ENCODE measurements around the gene ZNF138. TPM values are rescaled to one million over a fixed set of nuclear protein-coding genes. Genes with fewer than 3 reads are reported as not detected.

Gene ZNF138
- total and polyA plus RNA-seq, 3 donors from 2014 or later = 3.9 to 19.1 (median 13.1) TPM

GRCh38 chr7:64879800-64880199 lies 85.6 kb downstream of the ZNF138 start:
- Histone ChIP-seq H3K4me1 (peaks cover 3% of the 10 kb centered on the region), H3K36me3 (ENCODE audit: low read depth, missing control alignments) (no peaks in the 10 kb centered on the region), H3K27ac (no peak overlapping the region), H3K9me3 (no peaks in the 10 kb centered on the region), H3K4me3 (no peak overlapping the region), H3K27me3 (no peaks in the 10 kb centered on the region)
- no peak for DNase-seq
- TF ChIP-seq POLR2A (IDR thresholded peaks at IDR 0.05) = no peak
- TF ChIP-seq, protein P1, sequence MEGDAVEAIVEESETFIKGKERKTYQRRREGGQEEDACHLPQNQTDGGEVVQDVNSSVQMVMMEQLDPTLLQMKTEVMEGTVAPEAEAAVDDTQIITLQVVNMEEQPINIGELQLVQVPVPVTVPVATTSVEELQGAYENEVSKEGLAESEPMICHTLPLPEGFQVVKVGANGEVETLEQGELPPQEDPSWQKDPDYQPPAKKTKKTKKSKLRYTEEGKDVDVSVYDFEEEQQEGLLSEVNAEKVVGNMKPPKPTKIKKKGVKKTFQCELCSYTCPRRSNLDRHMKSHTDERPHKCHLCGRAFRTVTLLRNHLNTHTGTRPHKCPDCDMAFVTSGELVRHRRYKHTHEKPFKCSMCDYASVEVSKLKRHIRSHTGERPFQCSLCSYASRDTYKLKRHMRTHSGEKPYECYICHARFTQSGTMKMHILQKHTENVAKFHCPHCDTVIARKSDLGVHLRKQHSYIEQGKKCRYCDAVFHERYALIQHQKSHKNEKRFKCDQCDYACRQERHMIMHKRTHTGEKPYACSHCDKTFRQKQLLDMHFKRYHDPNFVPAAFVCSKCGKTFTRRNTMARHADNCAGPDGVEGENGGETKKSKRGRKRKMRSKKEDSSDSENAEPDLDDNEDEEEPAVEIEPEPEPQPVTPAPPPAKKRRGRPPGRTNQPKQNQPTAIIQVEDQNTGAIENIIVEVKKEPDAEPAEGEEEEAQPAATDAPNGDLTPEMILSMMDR (IDR thresholded peaks at IDR 0.05) = no peak
- 61 to 82% methylated on average over 17 of the region's 17 CpGs for WGBS, 2 donors
- intact Hi-C loops (cut with DNase I; ENCODE audit: low total_unique reads) = no loop called here

- Histone ChIP-seq H3K27me3 (no peaks in the 10 kb centered on the region), H3K9me3 (no peaks in the 10 kb centered on the region), H3K36me3 (ENCODE audit: low read depth, missing control alignments) (no peaks in the 10 kb centered on the region), H3K27ac (no peak overlapping the region), H3K4me1 (peaks cover 3% of the 10 kb centered on the region), H3K4me3 (no peak overlapping the region)
- intact Hi-C loops (cut with DNase I; ENCODE audit: low total_unique reads) = no loop called here
- TF ChIP-seq, protein P1 (IDR thresholded peaks at IDR 0.05) = no peak
- no peak for TF ChIP-seq POLR2A (IDR thresholded peaks at IDR 0.05)
- 70 to 76% methylated on average over 19 to 38 of the region's 38 CpGs for WGBS, 2 donors
- no peak for DNase-seq
These were observed 86.4 kb downstream of the ZNF138 start for GRCh38 chr7:64880322-64881297.

- no peaks in the 10 kb centered on the region for H3K27me3 ChIP-seq
- no peak overlapping the region for H3K27ac ChIP-seq
- TF ChIP-seq, protein P1 (IDR thresholded peaks at IDR 0.05) = no peak
- TF ChIP-seq POLR2A (IDR thresholded peaks at IDR 0.05) = no peak
- no peaks in the 10 kb centered on the region for H3K36me3 ChIP-seq (ENCODE audit: low read depth, missing control alignments)
- WGBS, 2 donors = 51 to 67% methylated on average over 24 to 26 of the region's 26 CpGs
- no peaks in the 10 kb centered on the region for H3K9me3 ChIP-seq
- DNase-seq = no peak
- intact Hi-C loops (cut with DNase I; ENCODE audit: low total_unique reads) = no loop called here
- H3K4me1 ChIP-seq = peaks cover 3% of the 10 kb centered on the region
- H3K4me3 ChIP-seq = peak overlapping the region; percentile 50 to 56
These were observed 87.4 kb downstream of the ZNF138 start for GRCh38 chr7:64881461-64882287.

- Histone ChIP-seq H3K4me1 (peaks cover 3% of the 10 kb centered on the region), H3K9me3 (no peaks in the 10 kb centered on the region), H3K4me3 (peak overlapping the region; percentile 50 to 56), H3K27me3 (no peaks in the 10 kb centered on the region), H3K27ac (no peak overlapping the region), H3K36me3 (ENCODE audit: low read depth, missing control alignments) (no peaks in the 10 kb centered on the region)
- WGBS, 2 donors = 5 to 19% methylated on average over 39 to 55 of the region's 55 CpGs
- intact Hi-C loops (cut with DNase I; ENCODE audit: low total_unique reads) = no loop called here
- no peak for TF ChIP-seq POLR2A (IDR thresholded peaks at IDR 0.05)
- TF ChIP-seq, protein P1 (IDR thresholded peaks at IDR 0.05) = no peak
- DNase-seq = peak; percentile 75
These were observed 88.3 kb downstream of the ZNF138 start for GRCh38 chr7:64882341-64883112.

Other genes starting within 250 kb of the ZNF138 start
- 10 to 100 TPM; 19.4 to 19.5 TPM for gene ZNF680, start 231.4 kb upstream of the ZNF138 start, total RNA-seq
- gene ZNF680, start 231.4 kb upstream of the ZNF138 start, polyA plus RNA-seq (ENCODE audit: insufficient read depth, low read depth, low replicate concordance) = 2.9 TPM
- 1 to 10 TPM; 5.6 to 9.4 TPM for gene ZNF107, start 128.3 kb upstream of the ZNF138 start, total RNA-seq
- 2.4 TPM for gene ZNF107, start 128.3 kb upstream of the ZNF138 start, polyA plus RNA-seq (ENCODE audit: insufficient read depth, low read depth, low replicate concordance)
- 10 to 100 TPM; 13.6 to 36.0 TPM for gene ZNF273, start 108.8 kb downstream of the ZNF138 start, total RNA-seq
- gene ZNF273, start 108.8 kb downstream of the ZNF138 start, polyA plus RNA-seq (ENCODE audit: insufficient read depth, low read depth, low replicate concordance) = 10.6 TPM
- 10 to 100 TPM; 43.5 to 45.7 TPM for gene ZNF117, start 196.6 kb downstream of the ZNF138 start, total RNA-seq
- gene ZNF117, start 196.6 kb downstream of the ZNF138 start, polyA plus RNA-seq (ENCODE audit: insufficient read depth, low read depth, low replicate concordance) = 5.8 TPM
- 10 to 100 TPM; 75.7 to 92.4 TPM for gene ERV3-1, start 212.3 kb downstream of the ZNF138 start, total RNA-seq
- 14.8 TPM for gene ERV3-1, start 212.3 kb downstream of the ZNF138 start, polyA plus RNA-seq (ENCODE audit: insufficient read depth, low read depth, low replicate concordance)

Measured in testis (tissue), 3 donors.